NCI-H460 (cell line): Measurements from ENCODE around the gene MBD3. TPM values are rescaled to one million over a fixed set of nuclear protein-coding genes. Genes with fewer than 3 reads are reported as not detected.

Source experiments
- DNase-seq: peaks from one replicate; pipeline ENCODE4 v3.0.0-alpha.2; 2016; ENCODE audit warnings: low read depth; ENCODE audit errors: extremely low read depth
- total RNA-seq: library from RNA; depleted of rRNA; stranded (reverse); fragments of >200 nt; shearing (Covaris generic); gene quantifications from 2 replicates; pipeline ENCODE4 v1.2.3, GENCODE V29; 2014

The MBD3 gene
- total RNA-seq, 1 experiment from 2014 or later: 70.8 TPM

DNA sequence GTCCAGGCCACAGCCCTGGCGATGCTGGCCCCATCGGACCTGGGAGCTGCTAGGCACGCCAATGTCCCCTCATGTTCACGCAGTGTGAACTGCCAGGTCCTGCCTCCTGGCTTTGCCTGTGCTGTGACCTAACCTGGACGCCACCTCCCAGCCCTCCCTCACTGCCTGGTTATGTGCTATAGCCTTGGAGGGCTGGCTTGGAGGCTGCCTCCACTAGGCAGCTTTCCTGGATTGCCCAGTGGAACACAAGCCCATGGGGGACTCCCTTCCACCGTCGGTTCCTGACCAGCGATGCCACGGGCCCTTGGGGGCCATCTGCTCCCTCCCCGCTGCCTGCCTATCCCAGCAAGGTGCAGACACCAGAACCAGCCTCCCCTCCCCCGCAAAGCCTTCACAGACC lies 27.8 kb upstream of the MBD3 start:
- no peak for DNase-seq

DNA sequence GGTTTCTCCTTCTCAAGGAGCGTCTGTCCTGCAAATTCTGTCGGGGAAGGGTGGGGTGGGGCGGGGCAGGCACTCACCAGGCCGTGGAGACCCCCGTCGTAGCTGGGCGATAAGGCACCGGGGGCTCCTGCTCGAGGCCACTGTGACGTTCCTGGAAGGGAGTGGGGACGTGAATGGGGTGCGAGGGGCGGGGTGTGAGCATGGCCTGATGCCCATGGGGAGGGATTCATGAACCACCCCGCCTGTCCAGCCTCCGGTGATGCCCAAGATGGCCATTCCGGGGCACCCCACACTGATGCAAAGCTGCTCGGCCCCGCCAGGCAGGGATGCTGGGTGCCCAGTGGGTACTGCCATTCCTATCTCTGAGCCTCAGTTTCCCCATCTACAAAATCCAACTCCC lies 27.0 kb upstream of the MBD3 start:
- no peak for DNase-seq

DNA sequence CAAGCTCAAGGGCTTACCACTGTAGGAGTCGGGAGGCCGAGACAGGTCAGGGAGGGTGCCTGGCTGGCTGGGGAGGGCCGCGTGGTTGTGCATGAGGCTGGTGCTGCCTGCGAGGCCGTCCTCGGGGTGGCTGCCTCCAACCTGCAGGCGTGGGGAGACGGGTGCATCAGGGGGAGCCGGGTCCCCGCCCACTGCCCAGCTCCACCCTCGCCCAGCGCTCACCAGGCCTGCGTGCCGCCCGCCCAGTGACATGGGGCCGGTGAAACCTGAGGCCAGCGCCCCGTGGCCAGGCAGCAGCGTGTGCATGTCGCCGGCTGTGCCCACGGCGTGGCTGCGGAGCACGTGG lies 26.4 kb upstream of the MBD3 start:
- DNase-seq: no peak

DNA sequence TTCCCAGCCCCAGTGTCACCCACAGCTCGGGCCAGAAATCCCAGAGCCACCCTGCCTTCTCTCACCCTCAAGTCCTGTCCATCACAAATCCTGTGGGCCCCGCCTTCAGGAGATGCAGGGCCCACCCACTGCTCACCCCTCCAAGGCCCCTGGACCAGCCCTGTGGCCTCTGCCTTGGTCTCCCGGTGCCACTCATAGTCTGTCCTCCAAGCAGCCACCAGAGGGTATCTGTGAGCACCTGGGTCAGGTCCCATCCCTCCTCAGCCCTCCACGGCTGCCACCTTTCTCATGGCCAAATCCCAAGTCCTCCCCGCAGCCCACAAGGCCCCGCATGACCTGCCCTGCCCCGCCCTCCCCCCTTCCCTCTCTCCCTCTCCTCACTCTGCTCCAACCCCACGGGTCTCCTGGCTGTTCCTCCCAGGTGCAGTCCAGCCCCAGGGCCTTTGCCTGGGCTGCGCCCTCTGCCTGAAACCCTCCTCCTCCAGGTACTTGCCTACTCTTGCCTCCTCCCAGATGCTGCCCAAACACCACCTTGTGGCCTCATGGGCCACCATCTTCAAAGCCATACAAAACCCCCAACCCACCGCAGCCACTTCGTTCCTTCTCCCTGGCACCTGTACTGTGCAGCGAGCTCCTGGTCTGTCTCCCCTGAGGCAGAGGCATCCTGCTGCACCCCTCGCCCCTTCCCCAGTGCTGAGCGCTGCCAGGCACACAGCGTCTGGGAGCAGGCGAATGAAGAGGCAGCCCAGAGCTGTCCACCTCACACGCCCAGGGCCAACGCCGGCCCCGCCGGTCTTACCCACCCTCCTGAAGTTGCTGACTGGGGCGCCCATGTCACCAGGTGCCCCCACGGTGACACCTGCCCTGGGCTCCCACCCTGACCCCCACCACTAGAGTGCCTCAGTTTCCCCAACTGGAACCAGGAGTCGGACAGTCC lies 25.8 kb upstream of the MBD3 start:
- peak; percentile 9 for DNase-seq

DNA sequence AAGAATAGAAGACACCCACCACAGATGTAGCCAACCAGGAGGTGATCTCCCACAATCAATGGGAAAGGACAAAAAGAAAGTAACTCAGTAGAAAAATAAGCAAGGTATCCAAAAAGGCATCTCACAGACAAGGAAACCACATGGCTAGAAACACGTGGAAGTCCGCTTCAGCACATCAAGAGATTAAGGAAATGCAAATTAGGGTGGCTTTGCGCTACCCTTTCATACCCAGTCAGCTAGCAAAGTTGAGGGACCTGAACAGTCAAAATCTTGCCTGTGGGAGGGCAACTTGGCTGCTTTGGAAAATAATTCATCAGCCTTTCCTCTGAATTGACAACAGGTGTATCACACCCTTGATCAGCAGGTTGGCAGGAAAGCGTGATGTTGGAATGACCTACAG lies 24.2 kb upstream of the MBD3 start:
- no peak for DNase-seq

DNA sequence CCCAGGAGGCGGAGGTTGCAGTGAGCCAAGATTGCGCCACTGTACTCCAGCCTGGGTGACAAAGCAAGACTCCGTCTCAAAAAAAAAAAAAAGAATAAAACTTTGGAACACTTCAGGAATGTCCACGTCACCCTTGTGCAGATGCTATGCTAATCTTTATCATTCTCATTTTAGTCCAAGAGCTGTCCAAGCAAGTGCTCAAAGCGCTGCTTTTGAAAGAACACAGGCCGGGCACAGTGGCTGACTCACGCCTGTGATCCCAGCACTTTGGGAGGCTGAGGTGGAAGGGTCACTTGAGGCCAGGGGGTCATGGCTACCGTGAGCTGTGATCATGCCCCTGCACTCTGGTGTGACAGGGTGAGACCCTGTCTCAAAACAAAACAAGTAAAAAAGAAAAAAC lies 23.7 kb upstream of the MBD3 start:
- no peak for DNase-seq

DNA sequence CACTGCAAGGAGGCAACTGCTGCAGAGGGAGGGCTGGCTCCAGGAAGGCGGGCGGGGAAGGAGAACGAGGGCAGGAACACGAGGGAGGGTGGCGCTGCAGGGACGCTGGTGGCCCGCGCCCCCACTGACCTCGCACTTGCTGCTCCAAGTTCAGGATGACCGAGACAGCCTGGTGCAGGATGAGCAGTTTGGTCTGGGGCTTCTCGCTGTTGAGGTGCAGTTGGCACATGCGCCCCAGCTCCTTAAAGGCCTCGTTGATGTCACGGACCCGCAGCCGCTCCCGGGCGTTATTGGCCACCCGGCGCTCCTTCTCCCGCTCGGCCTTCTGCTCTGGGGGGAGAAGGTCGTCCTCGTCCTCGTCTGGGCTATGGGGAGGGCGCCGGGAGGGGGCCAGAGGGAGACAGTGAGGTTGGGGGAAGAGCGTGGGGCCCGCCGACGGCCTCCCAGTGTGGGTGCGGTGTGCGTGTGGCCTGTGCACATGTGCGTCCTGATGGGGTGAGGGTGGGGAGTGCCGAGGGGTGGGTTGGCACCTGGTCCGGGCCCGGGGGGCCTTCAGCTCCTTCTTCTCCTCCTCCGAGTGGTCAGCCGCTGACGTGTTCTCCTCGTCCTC lies 22.6 kb upstream of the MBD3 start:
- DNase-seq: no peak

DNA sequence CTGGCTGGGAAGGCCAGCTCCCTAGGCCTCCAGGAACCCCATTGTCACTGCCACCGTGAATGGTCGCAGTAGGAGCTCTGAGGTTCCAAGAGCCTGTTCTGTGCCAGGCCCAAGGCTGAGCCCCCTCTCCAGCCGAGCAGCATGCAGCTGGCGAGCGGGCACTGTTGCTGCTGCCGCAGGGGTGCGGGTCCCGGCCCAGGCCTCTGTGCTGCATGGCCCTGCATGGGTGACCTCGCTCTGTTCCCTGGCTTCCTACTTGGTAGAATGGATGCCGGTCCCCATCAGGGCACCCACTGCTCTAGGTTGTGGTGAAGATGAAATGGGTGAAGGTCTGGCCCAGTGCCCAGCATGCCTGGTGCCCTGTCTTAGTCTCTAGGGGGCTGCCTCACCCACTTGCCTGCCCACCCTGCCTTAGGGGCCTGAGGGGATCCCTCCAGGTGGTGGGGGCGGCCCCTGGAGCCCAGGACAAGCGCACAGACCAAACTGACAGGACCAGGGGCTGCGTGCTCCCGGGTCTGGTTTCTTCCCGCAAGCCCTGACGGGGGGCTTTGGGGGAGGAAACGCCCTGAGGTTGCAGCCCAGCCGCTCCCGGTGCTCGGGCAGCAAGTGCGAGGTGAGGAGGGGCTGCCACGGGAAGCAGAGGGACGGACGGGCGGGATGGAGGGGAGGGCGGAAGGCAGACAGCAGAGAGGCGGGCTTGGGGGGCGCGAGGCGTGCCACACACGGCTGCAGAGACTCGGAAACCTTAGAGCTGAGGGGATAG lies 21.3 kb upstream of the MBD3 start:
- no peak for DNase-seq

DNA sequence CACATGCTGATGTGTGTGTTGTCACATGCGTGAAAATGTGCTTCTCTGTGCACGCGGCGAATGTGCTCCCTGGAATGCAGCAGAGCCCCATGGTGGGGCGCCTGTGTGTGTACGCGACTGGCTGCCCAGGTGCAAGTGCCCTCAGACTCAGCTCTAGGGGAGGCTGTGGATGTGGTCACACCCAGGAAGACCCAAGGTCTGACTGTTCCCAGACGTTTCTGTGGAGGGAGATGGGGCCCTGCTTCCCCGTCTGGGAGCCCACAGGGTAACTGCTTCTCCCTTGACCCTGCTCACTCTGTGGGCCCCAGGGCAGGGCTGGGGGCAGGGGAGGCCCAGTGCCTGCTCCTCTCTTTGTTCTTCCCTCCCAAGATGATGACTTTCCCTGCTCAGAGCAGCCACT lies 20.5 kb upstream of the MBD3 start:
- DNase-seq: no peak

DNA sequence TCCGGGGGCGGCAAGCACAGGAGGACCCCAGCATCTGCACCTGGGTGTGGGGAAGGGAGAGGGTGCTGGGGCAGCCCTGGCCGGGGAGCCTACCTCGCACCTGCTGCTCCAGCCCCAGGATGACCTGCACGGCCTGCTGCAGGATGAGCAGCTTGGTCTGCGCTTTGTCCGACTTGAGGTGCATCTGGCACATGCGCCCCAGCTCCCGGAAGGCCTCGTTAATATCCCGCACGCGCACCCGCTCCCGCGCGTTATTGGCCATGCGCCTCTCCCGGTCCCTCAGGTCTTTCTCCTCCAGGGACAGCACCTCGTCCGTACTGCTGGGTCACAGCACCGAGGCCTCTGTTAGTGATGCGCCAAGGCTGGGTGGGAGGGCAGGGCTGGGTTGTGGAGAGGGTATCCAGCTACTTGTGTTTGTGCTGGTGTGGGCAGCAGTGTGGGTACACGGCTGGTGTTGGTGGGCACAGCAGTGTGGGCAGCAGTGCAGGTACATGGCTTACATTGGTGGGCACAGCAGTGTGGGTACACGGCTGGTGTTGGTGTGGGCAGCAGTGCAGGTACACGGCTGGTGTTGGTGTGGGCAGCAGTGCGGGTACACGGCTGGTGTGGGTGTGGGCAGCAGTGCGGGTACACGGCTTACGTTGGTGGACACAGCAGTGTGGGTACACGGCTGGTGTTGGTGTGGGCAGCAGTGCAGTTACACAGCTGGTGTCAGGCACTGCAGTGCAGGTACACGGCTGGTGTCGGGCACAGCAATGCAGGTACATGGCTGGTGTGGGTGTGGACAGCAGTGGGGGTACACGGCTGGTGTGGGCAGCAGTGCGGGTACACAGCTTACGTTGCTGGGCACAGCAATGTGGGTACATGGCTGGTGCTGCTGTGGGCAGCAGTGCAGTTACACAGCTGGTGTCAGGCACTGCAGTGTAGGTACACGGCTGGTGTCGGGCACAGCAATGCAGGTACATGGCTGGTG lies 19.7 kb upstream of the MBD3 start:
- DNase-seq: no peak

DNA sequence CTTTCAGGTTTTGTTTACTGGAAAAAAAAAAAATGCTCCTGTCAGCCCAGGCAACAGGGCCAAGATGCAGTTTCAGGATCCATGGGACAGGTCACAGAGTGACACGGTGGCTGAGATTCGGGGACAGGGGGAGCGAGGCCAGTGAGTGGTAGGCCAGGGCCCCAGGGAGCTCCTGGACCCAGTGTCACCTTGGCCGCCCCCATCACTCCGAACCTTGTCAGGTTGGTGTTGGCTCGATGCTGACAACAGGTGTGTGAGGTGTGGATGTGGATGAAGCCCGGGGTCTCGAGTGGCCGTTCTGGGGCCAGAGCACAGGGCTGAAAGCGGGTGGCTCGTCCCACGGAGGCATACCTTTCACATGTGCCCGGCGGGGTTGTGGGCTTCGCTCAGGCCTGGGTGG lies 18.7 kb upstream of the MBD3 start:
- DNase-seq: no peak

DNA sequence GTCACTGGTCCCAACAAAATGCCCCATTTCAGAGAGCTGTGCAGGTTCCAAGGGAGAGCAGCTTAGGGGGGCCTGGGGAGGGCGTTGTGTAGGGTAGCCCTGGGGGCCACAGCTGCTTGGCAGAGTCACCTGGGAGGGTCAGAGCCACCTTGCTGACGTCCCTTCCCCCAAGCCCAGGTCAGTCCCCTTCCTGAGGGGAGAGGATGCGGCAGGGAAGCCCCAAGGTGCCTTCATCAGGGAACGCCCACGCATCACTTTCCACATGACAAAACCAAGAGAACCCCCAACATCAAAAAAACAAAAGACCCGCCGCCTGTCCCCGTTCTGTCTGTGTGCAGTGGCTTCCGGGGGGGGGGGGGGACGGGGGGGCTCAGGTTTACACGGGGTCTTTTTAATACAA lies 17.9 kb upstream of the MBD3 start:
- DNase-seq: no peak

DNA sequence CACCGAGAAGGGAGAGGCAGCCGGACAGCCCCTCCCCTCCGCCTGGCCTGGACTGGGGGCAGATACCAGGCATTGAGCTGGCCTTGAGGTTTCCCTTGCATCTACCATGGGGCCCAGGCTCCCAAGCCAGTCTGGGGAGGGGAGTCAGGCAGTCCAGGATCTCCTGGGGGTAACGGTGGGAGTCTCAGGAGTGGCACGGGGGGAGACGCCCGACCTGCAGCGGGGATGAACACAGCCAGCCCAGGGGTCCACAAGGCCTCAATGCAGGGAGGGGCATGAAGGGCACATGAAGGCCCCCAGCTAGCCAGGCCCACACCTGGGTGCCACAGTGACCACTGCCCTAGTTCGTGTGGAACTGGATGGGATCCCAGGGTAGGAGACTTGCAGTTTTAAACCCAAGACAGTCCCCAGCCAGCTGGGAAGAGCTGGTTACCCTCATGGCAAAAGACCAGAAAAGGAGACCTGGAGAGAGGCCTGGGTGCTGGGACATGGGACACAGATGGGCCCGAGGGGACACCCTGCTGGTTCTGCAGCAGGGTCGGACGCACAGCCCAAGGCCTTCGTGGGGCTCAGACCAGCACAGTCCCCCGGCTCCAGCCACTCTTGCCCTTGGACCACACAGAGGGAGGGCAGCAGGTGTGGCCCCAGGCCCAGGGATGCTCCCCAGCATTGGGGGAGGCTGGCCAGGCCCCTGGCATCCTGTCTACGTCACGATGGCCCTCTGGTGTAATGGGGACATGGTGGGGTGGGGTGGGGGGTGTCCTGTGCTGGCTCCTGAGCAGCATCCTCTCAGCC lies 17.2 kb upstream of the MBD3 start:
- no peak for DNase-seq

DNA sequence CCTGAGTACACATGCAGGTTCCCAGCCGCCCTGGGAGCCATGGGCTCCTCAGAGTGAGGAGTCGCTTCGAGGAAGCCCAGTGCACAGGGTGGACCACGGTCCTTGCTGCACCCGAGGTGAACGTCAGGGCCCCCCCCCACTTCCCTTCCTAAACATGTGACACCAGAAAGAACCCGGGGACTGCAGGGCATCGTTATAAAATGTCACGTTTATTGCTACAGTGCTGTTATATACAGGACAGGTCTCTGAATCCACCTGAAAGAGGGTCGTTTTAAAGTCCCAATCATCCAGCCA lies 16.4 kb upstream of the MBD3 start:
- DNase-seq: no peak

DNA sequence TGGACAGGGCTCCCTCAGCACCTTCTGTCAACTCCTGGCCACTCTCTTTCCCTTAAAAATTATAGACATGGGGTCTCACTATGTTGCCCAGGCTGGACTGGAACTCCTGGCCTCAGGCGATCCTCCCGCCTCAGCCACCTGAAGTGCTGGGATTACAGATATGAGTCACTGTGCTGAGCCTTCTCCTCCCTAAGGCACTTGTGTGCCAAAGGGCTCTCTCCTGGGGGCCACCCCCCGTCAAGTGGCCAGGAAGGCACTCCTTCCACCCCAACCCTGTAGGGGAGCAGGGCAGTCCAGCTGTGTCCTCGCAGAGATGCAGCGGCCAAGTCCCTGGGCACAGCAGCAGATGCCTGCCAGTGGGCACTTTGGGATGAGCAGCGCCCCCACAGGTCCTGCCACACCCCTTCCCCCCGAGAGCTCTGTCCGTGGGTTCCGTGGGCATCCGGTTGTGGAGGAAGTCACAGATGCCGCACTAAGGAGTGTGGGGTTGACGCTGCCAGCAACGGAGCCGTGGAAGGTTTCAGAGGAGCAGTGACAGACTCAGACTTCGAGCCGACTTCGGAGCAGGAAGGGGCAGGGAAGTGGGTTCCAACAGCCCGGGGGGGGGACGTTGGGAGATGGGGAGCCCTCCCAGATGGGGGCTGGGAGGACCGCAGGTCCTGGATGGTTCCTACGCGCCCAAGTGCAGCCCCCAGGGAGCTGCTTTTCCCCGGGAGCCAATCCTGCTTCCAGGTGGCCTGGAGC lies 15.9 kb upstream of the MBD3 start:
- no peak for DNase-seq

DNA sequence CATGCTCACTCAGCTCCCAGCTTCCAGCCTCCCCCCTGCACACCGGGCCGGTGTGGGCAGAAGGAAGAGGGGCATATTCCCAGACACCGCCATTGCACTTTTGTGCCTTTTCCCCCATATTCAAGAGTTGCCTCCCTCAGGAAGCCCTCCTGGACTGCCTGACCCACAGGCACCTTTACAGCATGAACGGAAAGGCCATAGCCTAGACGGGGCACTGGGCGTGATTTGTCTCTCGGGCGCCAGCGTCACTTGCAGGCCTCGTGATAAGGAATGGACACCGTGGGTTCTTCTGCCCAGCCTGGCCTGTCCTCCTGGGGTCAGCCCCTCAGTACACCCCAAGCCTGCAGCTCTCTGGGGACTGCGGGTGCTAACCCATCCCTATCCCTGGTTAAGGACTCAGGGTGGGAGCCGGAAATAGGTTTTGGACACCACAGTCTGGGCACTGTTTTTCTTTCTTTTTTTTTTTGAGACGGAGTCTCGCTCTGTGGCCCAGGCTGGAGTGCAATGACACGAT lies 13.5 kb upstream of the MBD3 start:
- DNase-seq: no peak

DNA sequence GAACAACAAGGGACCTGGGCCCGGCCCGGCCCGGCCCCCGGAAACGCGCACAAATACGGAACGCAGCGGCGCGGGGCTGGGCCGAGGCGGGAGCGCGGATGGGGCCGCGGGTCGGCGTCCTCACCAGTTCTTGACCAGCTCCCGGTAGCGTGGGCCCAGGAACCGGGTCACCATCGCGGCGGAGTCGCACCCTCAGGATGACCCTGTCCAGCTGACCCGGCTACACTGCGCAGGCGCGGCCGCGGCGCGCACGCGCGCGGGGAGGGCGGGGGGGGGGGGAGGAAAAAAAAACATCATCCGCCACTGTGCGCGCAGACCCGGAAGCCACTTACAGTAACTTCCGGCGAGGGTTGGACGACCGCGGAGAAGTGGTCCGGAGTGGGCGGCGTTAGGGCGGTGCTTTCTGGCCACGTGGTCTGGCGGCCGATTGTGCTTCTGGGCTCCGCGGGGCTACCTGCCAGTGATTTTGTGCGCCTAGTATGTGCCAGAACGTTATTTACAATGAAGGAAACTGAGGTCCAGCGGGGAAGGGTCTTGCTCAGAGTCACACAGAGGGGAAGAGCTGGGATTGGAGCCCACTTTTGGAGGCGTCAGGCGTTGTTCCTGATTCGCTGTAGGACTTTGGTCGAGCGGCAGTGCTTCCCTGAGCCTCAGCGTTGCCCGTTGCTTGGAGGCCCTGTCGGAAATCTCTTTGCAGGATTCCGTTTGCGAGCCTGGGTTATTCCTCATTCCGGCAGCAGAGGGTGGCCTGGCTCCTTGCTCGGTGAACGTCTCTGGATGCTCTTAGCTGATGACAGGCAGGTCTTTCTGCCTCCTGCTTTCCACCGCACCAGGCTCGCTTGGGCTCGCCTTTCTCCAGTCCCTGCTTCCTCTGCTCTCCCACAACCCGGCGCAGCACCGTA lies 12.8 kb upstream of the MBD3 start, which contains the start of gene UQCR11:
UQCR11 (minus strand) TSS at position 227 of the 902 bp plus-strand sequence; CDS start at position 174, 53 bp downstream.
- peak; percentile 90 for DNase-seq
